Endothelial cell of umbilical vein (primary cell): ENCODE measurements around the gene ISY1. TPM values are rescaled to one million over a fixed set of nuclear protein-coding genes. Genes with fewer than 3 reads are reported as not detected.

Experiments used
- BruUV-seq: library from RNA; stranded (reverse); fragments of 400-500 nt; replicated peaks from 2 replicates; lab custom pipeline; 2021; lab: Mats Ljungman, UMichigan
- CTCF ChIA-PET: fragments of 300-600, 350-600 bp; sonication (Branson Sonifier 250); formaldehyde crosslinking; loops from one replicate; lab custom pipeline; 2021; ENCODE audit warnings: antibody characterized with exemption, inconsistent platforms; lab: Charles Lee
- POLR2A ChIA-PET: fragments of 300-600, 350-600 bp; sonication (Branson Sonifier 250); formaldehyde crosslinking; loops from one replicate; lab custom pipeline; 2021; ENCODE audit warnings: antibody characterized with exemption, inconsistent platforms; lab: Charles Lee
- DNase-seq: peaks from one replicate; pipeline ENCODE4 v3.0.0-alpha.2; 2011; ENCODE audit warnings: low read depth, low spot score
- FAIRE-seq: peaks from 2 replicates; lab custom pipeline; 2011; peaks lifted over from hg19 to GRCh38; lab: Jason Lieb, UNC
- H2AFZ ChIP-seq: 2 replicates; pipeline ENCODE4 v1.6.0; 2012; ENCODE audit warnings: low read depth, low read length, control low read depth, inconsistent platforms
- H3K27ac ChIP-seq: 2 replicates; pipeline ENCODE4 v1.5.1; 2011; ENCODE audit warnings: low read depth, mild to moderate bottlenecking, control low read depth, low read length, moderate library complexity; ENCODE audit not compliant: insufficient read depth
- H3K27me3 ChIP-seq, 2 experiments: 2 replicates each; pipeline versions ENCODE4 v1.6.0 to v1.6.1; 2011; ENCODE audit warnings: low read length in 2 of 2, mixed read lengths in 1 of 2; ENCODE audit not compliant: control insufficient read depth in 2 of 2, insufficient read depth in 2 of 2
- H3K36me3 ChIP-seq, 2 experiments: 2 replicates in 1 of 2; 3 replicates in 1 of 2; pipeline ENCODE4 v1.5.1; 2011; ENCODE audit warnings: low read length in 2 of 2, mild to moderate bottlenecking in 1 of 2, moderate library complexity in 1 of 2; ENCODE audit not compliant: control insufficient read depth in 2 of 2, insufficient read depth in 2 of 2; ENCODE audit errors: extremely low read depth in 1 of 2
- H3K4me1 ChIP-seq: 3 replicates; pipeline ENCODE4 v1.5.1; 2011; ENCODE audit warnings: mild to moderate bottlenecking, low read length; ENCODE audit not compliant: control insufficient read depth, insufficient read depth; ENCODE audit errors: extremely low read depth
- H3K4me2 ChIP-seq: 2 replicates; pipeline ENCODE4 v1.6.1; 2011; ENCODE audit warnings: low read length, control low read depth, mixed read lengths; ENCODE audit not compliant: insufficient read depth
- H3K4me3 ChIP-seq, 3 experiments: fragments of 200-600 bp in 1 of 3; sonication (generic), shearing (Covaris generic) in 1 of 3; replicated peaks in 1 of 3; 2 replicates each; pipeline ENCODE4 v1.5.1; 2011 to 2016; ENCODE audit warnings: control low read depth in 3 of 3, low read length in 3 of 3, mild to moderate bottlenecking in 2 of 3, inconsistent platforms in 1 of 3, low read depth in 1 of 3, moderate library complexity in 1 of 3; ENCODE audit not compliant: insufficient read depth in 1 of 3
- H3K79me2 ChIP-seq: 2 replicates; pipeline ENCODE4 v1.6.0; 2012; ENCODE audit warnings: low read length, inconsistent platforms; ENCODE audit not compliant: control insufficient read depth, insufficient read depth
- H3K9ac ChIP-seq: replicated peaks from 2 replicates; pipeline ENCODE3; 2011; ENCODE audit warnings: low read length, control low read depth; ENCODE audit not compliant: insufficient read depth; ENCODE audit errors: extremely low read depth
- H3K9me1 ChIP-seq: replicated peaks from 3 replicates; pipeline ENCODE4 v1.6.0; 2011; ENCODE audit warnings: mild to moderate bottlenecking, low read length; ENCODE audit not compliant: control insufficient read depth, insufficient read depth; ENCODE audit errors: extremely low read depth
- H3K9me3 ChIP-seq: replicated peaks from 2 replicates; pipeline ENCODE4 v1.5.1; 2012; ENCODE audit warnings: low read length, inconsistent platforms; ENCODE audit not compliant: control insufficient read depth, insufficient read depth
- H4K20me1 ChIP-seq: replicated peaks from 2 replicates; pipeline ENCODE3; 2011; ENCODE audit warnings: mild to moderate bottlenecking, low read length; ENCODE audit not compliant: control insufficient read depth, insufficient read depth; ENCODE audit errors: extremely low read depth
- CTCF ChIP-seq, 2 donors: IDR thresholded peaks; 1 replicate in 1 of 2; 2 replicates in 1 of 2; pipeline ENCODE4 v1.5.1; 2011; ENCODE audit warnings: low read length in 2 of 2, mild to moderate bottlenecking in 2 of 2, moderate library complexity in 2 of 2, control low read depth in 1 of 2, inconsistent platforms in 1 of 2, low read depth in 1 of 2; ENCODE audit not compliant: insufficient read depth in 1 of 2; ENCODE audit errors: extremely low read depth in 1 of 2
- EZH2 ChIP-seq: IDR thresholded peaks from 2 replicates; pipeline ENCODE4 v1.6.1; 2012; ENCODE audit warnings: borderline replicate concordance, low read depth, mild to moderate bottlenecking, moderate library complexity, low read length, inconsistent platforms; ENCODE audit not compliant: severe bottlenecking
- FOS ChIP-seq: IDR thresholded peaks from 2 replicates; pipeline ENCODE4 v1.6.1; 2011; ENCODE audit warnings: mild to moderate bottlenecking, low read length, moderate library complexity, borderline replicate concordance; ENCODE audit not compliant: insufficient read depth
- GATA2 ChIP-seq: IDR thresholded peaks from 2 replicates; pipeline ENCODE4 v1.7.0; 2011; ENCODE audit warnings: low read depth, mild to moderate bottlenecking, moderate library complexity, mixed read lengths, low read length; ENCODE audit not compliant: insufficient read length, insufficient read depth
- JUN ChIP-seq: IDR thresholded peaks from 2 replicates; pipeline ENCODE4 v1.6.1; 2011; ENCODE audit warnings: borderline replicate concordance, low read depth; ENCODE audit not compliant: insufficient read length, insufficient read depth
- MAX ChIP-seq: IDR thresholded peaks from 2 replicates; pipeline ENCODE4 v1.6.1; 2011; ENCODE audit not compliant: insufficient read depth, insufficient read length
- MYC ChIP-seq: IDR thresholded peaks from one replicate; pipeline ENCODE4 v1.6.1; 2011; ENCODE audit warnings: mild to moderate bottlenecking, low read depth, low read length
- POLR2A ChIP-seq: IDR thresholded peaks from 2 replicates; pipeline ENCODE4 v1.6.1; 2012; ENCODE audit warnings: low read depth, mild to moderate bottlenecking, control low read depth, low read length
- POLR2AphosphoS5 ChIP-seq: IDR thresholded peaks from 2 replicates; pipeline ENCODE4 v1.6.1; 2012; ENCODE audit warnings: low read depth, mild to moderate bottlenecking, control low read depth, low read length, moderate library complexity; ENCODE audit not compliant: insufficient read depth
- dilution Hi-C: fragments of 300-500 bp; cut with MboI; formaldehyde crosslinking; loops from one replicate; pipeline ENCODE4 v1.15.0; 2019; ENCODE audit warnings: low sequenced_read_pairs; ENCODE audit not compliant: extremely low pct_ligation_motif_present
- intact Hi-C: fragments of 100-400 bp; cut with micrococcal nuclease; formaldehyde crosslinking; loops from one replicate; pipeline ENCODE4 v1.10.0; 2022
- polyA plus RNA-seq, 4 experiments: library from polyadenylated mRNA; depleted of rRNA in 3 of 4; stranded (reverse) in 3 of 4; unstranded in 1 of 4; fragments of >200 nt; gene quantifications; 2 replicates each; pipeline versions ENCODE4 v1.2.1 to v1.2.3, GENCODE V29; 2011 to 2012; ENCODE audit warnings: missing spikeins in 1 of 4
- total RNA-seq: library from RNA; stranded (reverse); gene quantifications from 2 replicates; pipeline ENCODE4 v1.2.3, GENCODE V29; 2021

Gene ISY1
- total and polyA plus RNA-seq, 2 donors (not counting 3 experiments of a cell fraction or from before 2014, with no cell fraction given), result 50.7 to 59.4 TPM

- CTCF ChIA-PET, result interaction anchor here (2.1 to 2.7 kb wide), 2 partner anchors 52 to 135 kb away, joined by 8 to 10 read pairs; no protein-coding TSS in a partner anchor
- H3K27me3 ChIP-seq, result no peaks in the 10 kb centered on the region
- H3K4me3 ChIP-seq, result no peak overlapping the region
- DNase-seq, result no peak
- no peaks in the 10 kb centered on the region for H3K4me1 ChIP-seq
- H3K36me3 ChIP-seq, result peaks cover 0 to 18% of the 10 kb centered on the region in 2 experiments
- dilution Hi-C loops, result loop anchor here (25.0 kb wide), 1 partner anchor 194 kb away; no protein-coding TSS in a partner anchor
- peaks cover 3% of the 10 kb centered on the region for H3K79me2 ChIP-seq
- FAIRE-seq, result no peak
- no peaks in the 10 kb centered on the region for H3K9me3 ChIP-seq
- peaks cover 2% of the 10 kb centered on the region for H4K20me1 ChIP-seq
- H3K9ac ChIP-seq, result no peak overlapping the region
- POLR2A ChIA-PET, result no interaction called here
- BruUV-seq, result no TSS peak
- no peak overlapping the region for H3K4me2 ChIP-seq
- H3K27ac ChIP-seq, result no peak overlapping the region
- H3K9me1 ChIP-seq, result no peaks in the 10 kb centered on the region
- intact Hi-C loops, result no loop called here
- H2AFZ ChIP-seq, result no peak overlapping the region
- TF ChIP-seq MYC (no peak), POLR2AphosphoS5 (no peak), MAX (no peak), GATA2 (no peak), CTCF (IDR thresholded peaks at IDR 0.05; ENCODE audit: extremely low read depth in 1 of 2, insufficient read depth in 1 of 2, low read depth in 1 of 2, low read length in 2 of 2) (no peak), EZH2 (no peak), FOS (no peak), POLR2A (no peak), JUN (no peak)
These were observed 55.0 kb downstream of the ISY1 start for GRCh38 chr3:129105862-129106261.
